ENCODE results near the gene TEP1. TPM values are rescaled to one million over a fixed set of nuclear protein-coding genes. Genes with fewer than 3 reads are reported as not detected.

The TEP1 gene
- total and polyA plus RNA-seq, 2 of the 8 experiments (the other 6 are each of a cell fraction or from before 2014, with no cell fraction given), result 6.9 to 10.7 TPM

DNA sequence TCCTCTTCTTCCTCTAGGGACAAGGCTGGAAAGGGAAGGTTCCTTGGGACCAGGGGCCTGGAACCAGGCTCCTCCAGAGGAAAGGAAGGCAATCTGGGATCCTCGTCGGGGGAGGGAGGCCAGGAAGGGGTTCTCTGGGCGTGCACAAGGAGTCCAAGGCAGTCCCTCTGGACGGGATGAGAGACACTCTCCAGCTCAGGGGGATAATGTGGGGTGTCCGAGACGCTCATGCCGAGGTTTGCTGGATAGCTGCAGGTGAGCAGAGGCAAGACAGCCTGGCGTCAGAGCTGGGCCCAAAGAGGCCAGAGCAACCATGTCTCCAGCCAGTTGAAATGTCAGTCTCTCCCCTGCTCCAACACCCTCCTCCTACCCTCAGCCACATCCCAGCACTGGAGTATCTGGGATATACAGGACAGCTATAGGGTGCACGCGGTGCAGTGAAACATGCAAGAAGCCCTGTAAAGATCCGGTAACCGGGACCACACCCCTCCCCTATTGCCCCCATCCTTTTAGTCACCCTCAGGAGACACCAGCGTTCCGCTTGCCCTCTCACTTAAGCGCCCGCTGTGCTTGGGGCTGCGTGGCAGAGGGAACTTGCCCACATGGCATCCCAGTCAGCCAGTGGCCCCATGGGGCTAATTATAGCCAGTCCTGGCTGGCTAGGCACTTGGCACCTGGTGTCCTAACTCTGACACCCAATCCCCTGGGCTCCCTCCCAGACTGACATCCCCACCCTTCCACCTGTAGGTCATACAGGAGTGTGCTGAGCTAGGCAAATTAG lies 22.5 kb upstream of the TEP1 start, which contains the start of gene KLHL33 (continued):
- TF ChIP-seq, protein P1, sequence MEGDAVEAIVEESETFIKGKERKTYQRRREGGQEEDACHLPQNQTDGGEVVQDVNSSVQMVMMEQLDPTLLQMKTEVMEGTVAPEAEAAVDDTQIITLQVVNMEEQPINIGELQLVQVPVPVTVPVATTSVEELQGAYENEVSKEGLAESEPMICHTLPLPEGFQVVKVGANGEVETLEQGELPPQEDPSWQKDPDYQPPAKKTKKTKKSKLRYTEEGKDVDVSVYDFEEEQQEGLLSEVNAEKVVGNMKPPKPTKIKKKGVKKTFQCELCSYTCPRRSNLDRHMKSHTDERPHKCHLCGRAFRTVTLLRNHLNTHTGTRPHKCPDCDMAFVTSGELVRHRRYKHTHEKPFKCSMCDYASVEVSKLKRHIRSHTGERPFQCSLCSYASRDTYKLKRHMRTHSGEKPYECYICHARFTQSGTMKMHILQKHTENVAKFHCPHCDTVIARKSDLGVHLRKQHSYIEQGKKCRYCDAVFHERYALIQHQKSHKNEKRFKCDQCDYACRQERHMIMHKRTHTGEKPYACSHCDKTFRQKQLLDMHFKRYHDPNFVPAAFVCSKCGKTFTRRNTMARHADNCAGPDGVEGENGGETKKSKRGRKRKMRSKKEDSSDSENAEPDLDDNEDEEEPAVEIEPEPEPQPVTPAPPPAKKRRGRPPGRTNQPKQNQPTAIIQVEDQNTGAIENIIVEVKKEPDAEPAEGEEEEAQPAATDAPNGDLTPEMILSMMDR (IDR thresholded peaks at IDR 0.05; ENCODE audit: control extremely low read depth in 1 of 3, insufficient read depth in 1 of 3, low read depth in 1 of 3, low read length in 3 of 3), result no peak
- no peak for TF ChIP-seq CBX5 (IDR thresholded peaks at IDR 0.05; ENCODE audit: low read depth, low read length)
- TF ChIP-seq BCL11A (IDR thresholded peaks at IDR 0.05; ENCODE audit: low read depth in 2 of 2, low read length in 2 of 2), result no peak
- TF ChIP-seq, protein P2, sequence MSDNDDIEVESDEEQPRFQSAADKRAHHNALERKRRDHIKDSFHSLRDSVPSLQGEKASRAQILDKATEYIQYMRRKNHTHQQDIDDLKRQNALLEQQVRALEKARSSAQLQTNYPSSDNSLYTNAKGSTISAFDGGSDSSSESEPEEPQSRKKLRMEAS (IDR thresholded peaks at IDR 0.05), result no peak
- no peak for TF ChIP-seq SP2 (IDR thresholded peaks at IDR 0.05; ENCODE audit: low read length)
